Measurements from ENCODE around the gene DIAPH2. TPM values are rescaled to one million over a fixed set of nuclear protein-coding genes. Genes with fewer than 3 reads are reported as not detected.
A peak's percentile ranks its signal among the peaks of the same experiment; 100 is the strongest.
"Not testable (repeated sequence)": the region's sequence is repeated elsewhere in the genome, so short reads cannot be mapped to it uniquely, and the experiment has no call there.

The DIAPH2 gene
- total RNA-seq, 1 donor from 2014 or later = 37.6 TPM

- DNase-seq = peak; percentile 43
Observed at GRCh38 chrX:97399400-97399799, 714.8 kb downstream of the DIAPH2 start.

- no peak for DNase-seq
Observed at GRCh38 chrX:97400492-97400891, 715.9 kb downstream of the DIAPH2 start.

GRCh38 chrX:97401154-97401553 is 716.5 kb downstream of the DIAPH2 start:
- DNase-seq = no peak

GRCh38 chrX:97401586-97402136 is 717.0 kb downstream of the DIAPH2 start:
- DNase-seq = no peak

GRCh38 chrX:97402333-97402732 is 717.7 kb downstream of the DIAPH2 start:
- DNase-seq = no peak

GRCh38 chrX:97402903-97403302 is 718.3 kb downstream of the DIAPH2 start:
- no peak for DNase-seq

- no peak for DNase-seq
Observed at GRCh38 chrX:97405031-97405660, 720.5 kb downstream of the DIAPH2 start.

GRCh38 chrX:97409632-97410415 is 725.2 kb downstream of the DIAPH2 start:
- DNase-seq = not testable (repeated sequence)

GRCh38 chrX:97416461-97416860 is 731.8 kb downstream of the DIAPH2 start:
- DNase-seq = no peak

GRCh38 chrX:97429101-97429500 is 744.5 kb downstream of the DIAPH2 start:
- no peak for DNase-seq

GRCh38 chrX:97431281-97431680 is 746.6 kb downstream of the DIAPH2 start:
- no peak for DNase-seq

GRCh38 chrX:97446298-97446882 is 761.7 kb downstream of the DIAPH2 start:
- peak; percentile 6 for DNase-seq

GRCh38 chrX:97447306-97447705 is 762.7 kb downstream of the DIAPH2 start:
- DNase-seq = no peak

- DNase-seq = no peak
Observed at GRCh38 chrX:97452283-97452682, 767.6 kb downstream of the DIAPH2 start.

- no peak for DNase-seq
Observed at GRCh38 chrX:97461763-97462162, 777.1 kb downstream of the DIAPH2 start.

- DNase-seq = no peak
Observed at GRCh38 chrX:97471071-97471470, 786.4 kb downstream of the DIAPH2 start.

- no peak for DNase-seq
Observed at GRCh38 chrX:97474933-97475332, 790.3 kb downstream of the DIAPH2 start.

GRCh38 chrX:97479106-97479890 is 794.7 kb downstream of the DIAPH2 start:
- peak; percentile 0 for DNase-seq

- no peak for DNase-seq
Observed at GRCh38 chrX:97481228-97481627, 796.6 kb downstream of the DIAPH2 start.

GRCh38 chrX:97482666-97483300 is 798.1 kb downstream of the DIAPH2 start:
- no peak for DNase-seq

- no peak for DNase-seq
Observed at GRCh38 chrX:97490656-97491055, 806.0 kb downstream of the DIAPH2 start.

GRCh38 chrX:97494756-97495372 is 810.2 kb downstream of the DIAPH2 start:
- DNase-seq = no peak
